Measurements from ENCODE around the gene ITGB2.

Gene ITGB2

DNA sequence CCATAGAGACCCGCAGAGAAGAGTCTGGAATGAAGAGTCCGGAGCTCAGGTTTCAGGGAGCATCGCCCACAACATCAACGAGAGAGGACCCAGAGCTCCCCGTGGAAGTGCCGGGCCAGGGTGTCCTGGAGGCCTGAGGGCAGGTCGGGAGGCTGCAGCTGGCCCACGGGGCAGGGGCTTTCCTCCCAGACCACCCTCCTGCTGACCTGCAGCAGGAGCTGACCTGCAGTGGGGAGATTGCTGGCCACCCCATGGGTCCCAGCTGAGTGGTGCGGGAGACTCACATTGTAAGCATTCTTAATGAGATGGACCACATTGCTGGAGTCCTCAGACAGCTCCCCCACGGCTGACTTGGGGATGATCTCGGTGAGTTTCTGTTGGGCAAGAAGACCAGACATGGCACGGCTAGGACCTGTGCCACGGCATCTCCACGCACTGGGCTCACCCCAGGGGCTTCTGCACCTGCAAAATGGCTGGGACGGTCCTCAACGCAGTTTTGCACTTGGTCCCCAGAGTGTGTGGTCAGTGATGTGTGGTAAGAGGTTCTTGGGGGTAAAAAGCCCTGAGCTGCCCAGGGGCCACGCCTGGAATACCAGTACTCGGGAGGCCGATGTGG, 25.9 kb downstream of the ITGB2 start:
- no peak for DNase-seq

DNA sequence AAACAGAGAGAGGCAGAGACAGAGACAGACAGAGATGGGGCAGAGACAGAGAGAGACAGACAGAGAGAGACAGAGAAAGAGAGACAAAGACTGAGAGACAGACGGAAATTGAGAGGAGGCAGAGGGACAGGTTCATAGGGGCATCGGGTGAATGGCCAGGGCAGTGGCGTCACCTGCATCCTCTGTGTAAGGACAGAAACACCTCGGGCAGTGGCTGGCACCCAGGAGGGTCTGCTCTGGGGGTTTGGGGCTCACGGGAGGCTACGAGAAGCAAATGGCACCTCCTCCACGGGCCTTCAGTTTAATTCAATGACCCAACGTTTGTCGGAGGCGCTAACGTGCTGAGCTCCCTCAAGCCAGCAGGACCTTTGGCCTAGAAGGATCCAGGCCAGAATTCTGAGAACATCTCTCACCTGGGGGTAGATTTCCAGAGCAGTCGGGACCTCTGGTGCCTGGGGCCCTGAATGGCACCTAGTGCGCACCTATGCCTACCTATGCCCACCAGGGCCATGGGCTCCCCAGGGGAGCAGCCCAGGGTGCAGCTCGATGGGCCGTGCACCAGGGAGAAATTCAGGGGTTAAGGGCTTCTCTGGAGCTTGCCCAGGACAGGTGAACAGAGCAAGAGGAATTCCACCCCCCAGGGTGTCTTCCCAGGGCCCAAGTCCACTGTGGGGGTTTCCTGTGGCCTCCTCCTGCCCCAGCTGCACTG, 26.6 kb downstream of the ITGB2 start:
- no peak for DNase-seq

DNA sequence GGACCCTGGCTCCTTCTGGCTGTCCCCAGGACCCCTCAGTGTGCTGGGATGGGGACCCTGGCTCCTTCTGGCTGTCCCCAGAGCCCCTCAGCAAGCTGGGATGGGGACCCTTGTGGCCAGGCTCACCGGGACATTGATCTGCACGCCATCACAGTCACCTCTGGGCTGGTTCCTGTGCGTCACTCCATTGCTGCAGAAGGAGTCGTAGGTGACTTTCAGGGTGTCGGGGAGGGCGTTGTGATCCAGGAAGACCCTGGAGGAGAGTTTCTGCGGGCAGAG, 27.5 kb downstream of the ITGB2 start:
- DNase-seq = no peak

DNA sequence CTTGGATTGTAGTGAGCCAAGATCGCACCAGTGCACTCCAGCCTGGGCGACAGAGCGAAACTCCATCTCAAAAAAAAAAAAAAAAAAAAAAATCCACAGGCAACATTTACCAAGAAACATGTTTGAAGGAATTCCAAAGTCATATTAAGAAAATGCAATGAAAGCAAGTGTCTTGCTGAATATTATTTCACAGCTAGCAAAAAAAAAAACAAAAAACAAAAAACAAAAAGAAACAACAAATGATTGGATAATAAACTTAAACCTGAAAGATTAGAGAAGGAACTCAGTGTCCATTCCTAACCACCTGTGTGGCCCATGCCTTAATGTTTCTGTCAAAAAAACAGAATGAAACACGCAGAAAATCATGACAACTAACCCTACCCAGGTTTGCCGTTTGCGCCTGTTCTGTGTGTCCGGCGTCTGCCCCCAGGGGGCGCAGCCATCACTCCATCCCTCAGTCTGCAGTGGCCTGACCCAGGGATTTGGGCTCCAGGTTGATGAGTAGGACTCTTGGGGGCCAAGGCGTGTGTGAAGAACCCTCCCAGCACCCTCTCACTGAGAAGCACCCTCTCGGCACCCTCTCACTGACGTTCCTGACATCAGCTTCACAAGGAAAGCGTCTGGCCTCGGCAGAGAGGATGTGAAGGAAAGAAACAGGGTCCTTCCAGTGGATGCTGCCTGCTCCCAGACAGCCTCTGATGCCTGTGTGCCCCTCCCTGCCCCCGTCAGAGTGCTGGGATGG, 28.0 kb downstream of the ITGB2 start:
- DNase-seq = peak; percentile 89

DNA sequence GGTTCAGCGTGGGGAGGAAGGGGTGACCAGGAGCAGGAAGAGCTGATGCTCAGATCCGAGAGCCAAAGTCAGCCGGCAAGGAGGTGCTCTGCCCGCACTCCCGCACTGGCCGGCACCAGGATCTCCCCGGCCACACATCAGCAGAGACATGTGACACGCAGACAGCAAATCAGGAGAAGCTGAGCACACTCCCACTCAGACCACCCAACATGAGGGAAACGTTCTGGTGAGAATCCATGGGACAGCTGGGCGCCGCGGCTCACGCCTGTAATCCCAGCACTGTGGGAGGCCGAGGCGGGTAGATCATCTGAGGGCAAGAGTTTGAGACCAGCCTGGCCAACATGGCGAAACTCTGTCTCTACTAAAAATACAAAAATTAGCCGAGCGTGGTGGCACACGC, 28.6 kb downstream of the ITGB2 start:
- no peak for DNase-seq

DNA sequence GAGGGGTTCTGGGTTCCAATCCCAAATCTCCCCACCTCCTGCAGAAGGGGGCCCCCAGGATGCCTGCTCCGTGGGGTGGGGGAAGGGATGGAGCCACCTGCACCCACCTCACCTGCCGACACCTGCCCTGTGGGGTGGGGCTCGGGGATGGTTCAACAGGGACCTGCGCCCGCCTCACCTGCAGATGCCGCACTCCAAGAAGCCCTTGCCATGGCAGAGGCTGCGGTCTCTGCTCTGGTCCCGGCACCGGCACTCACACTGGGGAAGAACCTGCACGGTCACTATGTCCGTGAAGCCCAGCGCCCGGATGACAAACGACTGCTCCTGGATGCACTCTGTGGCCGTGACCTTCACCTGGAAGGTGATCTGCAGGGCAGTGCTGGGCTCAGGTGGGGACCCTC, 29.1 kb downstream of the ITGB2 start:
- no peak for DNase-seq

DNA sequence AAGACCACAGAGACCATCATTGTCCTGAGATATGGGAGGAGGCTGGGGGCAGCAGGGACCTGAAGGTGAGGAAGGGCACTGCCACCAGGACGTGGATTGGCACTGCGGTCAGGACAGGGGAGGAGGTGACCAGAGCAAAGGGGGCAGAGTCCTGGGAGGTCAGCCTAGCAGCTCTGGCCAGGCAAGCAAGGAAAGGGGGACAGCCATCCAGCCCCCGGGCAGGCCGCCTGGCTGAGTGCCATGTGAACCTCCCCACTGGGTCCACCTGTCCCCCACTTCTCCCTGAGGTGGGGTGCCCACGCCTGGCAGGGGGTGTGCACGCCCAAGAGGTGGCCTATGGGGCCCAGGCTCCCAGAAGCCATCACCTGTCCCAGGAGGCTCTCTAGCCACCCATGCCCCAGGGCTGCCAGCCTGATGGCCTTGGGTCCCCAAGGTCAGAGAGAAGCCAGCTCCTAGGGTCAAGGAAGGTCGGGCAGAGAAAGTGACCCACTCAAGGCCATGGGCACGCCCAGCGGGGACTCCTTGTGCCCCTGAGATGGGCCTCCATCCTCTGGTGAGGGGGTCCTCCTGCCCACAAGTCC, 29.6 kb downstream of the ITGB2 start:
- DNase-seq = no peak

DNA sequence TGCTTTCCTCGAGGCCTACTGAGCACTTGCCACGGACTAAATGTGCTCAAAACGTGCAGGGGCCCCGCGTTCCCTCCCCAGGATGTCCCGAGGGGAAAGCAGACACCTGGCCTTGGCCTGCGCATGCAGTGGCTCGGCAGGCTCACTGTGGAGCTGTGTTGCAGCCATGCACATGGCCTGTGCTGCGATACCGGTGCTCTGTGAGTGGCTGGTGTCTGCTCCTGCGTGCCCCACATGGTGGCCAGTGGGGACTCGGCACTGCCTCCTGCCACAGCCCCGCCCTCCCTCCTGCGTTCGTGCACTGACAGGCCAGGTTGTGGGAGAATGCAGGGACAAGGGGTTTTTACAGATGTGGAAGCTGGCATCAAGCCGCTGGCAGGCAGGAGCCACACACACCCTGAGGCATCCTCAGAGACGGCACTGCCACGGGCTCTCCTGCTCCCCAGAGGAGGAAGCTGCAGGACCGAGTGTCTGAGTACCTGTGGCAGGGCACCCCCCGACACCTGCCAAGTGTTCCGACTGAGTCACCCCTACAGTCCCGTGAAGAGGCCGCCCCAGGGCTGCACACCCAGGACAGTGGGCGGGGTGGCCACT, 30.3 kb downstream of the ITGB2 start:
- no peak for DNase-seq

DNA sequence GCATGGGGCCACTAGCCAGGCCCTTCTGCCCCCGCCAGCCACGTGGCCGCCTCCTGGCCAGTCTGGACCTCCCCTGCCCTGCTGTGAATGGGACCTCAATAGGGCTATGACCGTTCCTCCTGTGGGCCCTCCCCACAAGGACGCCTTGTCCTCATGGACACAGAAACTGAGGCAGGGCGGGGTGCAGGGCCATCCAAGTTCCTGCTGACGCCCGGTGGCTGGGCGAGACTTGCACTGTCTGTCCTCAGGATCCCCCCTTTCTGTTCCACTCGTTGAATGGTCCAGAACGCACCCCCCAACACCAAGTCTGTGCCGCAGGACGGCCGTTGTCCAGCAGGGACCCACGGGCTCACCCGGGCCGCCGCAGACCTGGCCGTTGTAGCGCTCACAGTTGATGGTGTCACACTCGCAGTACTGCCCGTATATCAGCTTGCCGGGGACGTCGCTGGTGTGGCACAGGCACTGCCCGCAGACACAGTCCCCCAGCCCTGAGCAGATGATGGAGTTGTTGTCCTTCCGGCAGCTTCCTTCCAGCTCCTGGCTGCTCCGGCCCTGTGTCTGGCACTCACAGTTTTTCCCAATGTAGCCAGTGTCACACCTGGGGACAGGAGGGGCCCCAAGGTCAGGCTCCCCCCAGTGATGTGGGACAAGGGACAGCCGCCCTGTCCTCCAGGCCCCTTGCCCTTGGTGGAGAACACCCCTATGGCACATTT, 30.9 kb downstream of the ITGB2 start:
- no peak for DNase-seq

DNA sequence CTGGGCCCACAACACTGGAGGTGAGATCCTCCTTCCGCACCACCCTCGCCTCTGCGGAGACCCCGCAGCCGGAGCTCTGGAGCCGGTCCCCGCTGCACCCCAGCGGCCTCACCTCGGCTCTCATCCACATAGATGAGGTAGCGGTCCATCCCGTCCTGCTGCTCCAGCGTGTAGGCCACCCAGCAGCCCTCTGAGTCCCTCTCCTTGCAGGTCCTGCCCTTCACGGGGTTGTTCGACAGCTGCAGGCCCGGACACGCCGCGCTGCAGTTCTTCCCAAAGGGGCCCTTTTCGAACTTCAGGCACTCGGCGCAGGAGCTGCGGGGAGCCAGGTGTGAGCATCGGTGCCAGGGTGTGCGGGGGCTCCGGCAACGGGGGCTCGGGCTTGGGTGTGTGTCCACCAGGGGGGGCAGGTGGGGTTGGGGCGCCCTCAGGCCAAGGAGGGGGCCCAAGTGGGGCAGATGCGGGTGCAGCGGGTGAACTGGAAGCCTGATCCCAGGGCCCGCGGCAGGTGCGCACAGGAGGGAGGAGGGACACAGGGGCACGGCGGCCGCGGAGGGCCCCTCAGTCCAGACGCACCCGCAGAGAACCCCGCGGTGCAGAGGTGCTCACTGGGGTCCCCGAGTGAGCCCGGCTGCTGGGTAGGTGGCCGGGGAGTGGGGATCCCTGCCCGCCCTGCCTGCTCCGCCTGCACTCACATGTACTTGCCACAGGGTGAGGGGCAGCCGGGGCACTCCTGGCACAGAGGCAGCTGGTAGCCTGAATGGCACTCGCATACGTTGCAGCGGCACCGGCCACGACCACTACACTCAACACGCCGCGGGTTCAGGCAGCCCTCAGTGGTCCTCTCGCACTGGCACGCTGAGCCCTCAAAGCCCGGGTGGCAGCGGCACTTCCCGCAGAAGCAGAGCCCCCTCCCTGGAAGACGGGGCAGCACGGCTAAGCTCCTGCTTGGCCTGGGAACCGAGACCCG, 31.8 kb downstream of the ITGB2 start:
- no peak for DNase-seq

DNA sequence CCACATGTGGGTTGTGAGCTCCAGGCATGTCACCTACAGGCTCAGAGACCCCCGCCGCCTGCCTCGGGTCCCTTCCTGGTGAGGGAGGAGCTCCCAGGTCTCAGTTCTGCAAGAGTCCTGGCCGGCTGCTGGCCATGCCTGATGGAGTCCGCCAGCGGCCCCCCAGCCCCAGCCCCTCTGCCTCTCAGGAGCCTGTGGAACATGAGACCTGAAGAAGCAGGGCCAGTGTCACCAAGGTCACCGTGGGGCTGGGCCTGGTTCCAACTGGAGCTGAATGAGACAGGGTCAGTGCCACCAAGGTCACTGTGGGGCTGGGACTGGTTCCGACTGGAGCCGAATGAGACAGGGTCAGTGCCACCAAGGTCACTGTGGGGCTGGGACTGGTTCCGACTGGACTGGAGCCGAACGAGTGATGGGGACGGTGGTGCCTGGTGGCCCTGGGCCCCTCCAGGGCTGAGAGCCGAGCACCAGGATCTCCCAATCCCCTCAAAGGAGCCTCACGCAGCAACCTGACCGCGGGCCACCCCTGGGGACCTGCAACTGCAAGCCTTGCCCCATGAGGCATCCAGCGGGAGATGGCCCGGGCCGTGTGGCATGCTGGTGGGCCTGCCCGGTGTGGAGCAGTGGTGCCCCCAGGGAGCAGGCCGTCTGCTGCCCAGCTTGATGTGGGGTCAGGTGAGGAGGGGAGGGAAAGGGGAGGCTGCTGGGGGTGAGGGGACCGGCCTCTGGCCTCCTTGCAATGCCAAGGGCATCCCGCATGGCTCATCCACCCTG, 32.7 kb downstream of the ITGB2 start:
- no peak for DNase-seq

DNA sequence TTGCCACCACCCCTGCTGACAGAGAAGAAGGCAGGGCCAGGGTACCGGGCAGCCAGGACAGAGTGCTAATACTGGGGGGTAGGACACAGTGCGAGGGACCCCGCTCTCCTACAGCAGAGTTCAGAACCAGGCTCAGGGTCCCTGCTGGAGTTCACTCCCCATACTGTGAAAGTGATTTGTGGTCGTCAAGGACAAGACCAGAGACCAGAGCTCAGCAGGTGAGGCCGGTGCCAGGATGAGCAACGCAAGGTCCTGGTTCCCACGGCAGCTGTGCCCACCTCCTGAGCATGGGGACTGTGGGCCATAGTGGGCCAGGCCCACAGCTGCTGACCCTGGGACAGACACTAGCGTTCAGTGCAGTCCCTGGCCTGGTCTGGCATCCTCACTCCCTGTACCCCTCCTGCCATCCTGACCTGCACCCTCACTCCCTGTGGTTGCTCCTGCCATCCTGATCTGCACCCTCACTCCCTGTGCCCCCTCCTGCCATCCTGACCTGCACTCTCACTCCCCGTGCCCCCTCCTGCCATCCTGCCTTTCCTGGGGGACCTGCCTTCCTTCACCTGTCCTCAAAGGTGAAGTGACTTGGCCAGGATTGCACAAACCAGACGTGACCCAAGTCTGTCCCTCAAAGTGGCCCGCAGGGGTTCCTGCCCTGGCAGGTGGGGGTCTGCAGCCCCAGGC, 33.4 kb downstream of the ITGB2 start:
- DNase-seq = no peak

DNA sequence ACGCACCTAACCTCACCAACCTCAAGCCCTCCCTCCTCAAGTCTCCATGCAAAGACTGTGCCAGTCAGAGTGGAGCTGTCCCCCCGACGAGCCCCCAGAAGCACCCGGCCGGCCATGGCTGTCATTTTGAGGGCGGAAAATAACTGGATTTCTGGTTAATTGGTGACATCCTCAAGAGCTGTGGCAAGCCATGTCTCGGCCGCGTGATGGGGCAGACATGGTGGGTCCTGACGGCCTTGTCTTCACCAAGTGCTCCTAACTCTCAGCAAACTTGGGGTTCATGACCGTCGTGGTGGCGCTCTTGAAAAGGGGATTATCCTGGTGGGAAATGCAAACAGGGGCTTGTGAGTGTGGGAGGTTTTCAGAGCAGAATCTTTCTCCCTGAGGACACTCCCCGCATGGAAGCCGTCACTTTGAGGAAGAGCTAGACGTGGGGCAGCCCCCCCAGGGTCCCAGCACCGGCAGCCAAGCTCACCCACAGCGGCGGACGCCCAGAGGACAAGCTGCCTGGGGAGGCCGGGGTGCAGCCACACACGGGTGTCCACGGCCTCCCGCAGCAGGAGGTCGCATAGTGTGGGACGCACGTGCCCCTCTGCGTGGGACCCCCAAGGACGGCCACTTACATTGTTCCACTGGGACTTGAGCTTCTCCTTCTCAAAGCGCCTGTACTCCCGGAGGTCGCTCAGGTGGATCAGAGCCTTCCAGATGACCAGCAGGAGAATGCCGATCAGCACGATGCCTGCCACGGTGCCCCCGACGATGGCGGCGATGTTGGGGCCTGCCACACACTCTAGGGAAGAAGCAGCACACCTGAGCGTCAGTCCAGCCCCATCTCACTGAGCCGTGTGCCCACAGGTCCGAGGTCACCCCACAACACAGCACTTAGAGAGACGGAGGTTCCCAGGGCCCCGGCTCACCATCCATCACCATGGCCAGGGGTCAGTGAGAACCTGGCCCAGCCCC, 34.3 kb downstream of the ITGB2 start:
- no peak for DNase-seq

DNA sequence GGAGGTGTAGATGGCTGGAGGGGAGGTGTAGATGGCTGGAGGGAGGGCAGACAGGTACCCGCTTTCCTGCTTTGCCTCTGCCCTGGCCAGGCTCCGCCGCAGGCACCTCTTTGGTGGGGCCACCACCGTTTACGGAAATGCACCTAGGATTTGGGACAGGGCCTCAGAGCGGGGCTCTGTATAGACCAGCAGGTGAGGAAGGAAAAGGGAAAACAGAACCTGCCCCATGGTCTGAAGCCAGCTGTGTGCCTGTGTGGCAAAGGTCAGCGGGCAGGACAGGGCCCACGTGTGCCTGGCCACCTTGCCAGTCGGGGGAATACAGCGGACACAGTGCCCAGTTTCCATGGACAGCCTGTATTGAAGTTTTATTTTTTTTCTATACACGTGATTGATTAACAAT, 35.1 kb downstream of the ITGB2 start:
- no peak for DNase-seq

DNA sequence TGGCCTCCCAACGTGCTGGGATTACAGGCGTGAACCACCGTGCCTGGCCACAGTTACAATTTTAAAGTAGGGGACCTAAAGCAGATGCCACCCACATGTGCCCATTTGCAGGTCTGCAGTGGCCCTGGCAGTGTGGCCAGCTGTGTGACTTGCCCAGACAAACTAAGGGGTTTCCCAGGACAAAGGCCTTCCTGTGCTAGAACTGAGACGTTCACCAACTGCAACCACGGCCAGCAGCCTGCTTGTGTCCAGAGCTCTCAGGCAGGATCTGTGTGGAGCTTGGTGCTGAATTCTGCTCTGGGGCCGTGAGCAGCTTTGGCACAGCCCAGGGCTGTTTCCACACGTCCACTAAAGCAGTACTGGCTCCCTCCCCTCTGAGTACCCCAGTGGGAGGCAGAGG, 36.6 kb downstream of the ITGB2 start:
- no peak for DNase-seq

DNA sequence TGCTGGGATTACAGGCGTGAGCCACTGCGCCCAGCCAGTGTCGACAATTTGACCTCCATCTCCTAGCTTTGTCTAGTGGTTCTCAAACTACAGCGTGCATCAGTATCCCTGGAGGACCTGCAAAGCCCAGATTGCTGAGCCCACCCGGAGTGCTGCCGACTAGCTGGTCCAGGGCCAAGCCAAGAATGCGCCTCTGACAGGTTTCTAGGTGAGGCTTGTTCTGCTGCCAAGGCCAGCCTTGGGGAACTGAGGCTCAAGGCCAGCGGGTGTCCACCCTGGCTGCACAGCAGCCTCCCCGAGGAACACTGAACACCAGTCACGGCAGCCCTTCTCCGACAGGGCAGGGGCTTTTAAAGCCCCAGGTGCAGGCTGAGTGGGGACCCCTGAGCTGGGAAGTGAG, 37.4 kb downstream of the ITGB2 start:
- DNase-seq = no peak

DNA sequence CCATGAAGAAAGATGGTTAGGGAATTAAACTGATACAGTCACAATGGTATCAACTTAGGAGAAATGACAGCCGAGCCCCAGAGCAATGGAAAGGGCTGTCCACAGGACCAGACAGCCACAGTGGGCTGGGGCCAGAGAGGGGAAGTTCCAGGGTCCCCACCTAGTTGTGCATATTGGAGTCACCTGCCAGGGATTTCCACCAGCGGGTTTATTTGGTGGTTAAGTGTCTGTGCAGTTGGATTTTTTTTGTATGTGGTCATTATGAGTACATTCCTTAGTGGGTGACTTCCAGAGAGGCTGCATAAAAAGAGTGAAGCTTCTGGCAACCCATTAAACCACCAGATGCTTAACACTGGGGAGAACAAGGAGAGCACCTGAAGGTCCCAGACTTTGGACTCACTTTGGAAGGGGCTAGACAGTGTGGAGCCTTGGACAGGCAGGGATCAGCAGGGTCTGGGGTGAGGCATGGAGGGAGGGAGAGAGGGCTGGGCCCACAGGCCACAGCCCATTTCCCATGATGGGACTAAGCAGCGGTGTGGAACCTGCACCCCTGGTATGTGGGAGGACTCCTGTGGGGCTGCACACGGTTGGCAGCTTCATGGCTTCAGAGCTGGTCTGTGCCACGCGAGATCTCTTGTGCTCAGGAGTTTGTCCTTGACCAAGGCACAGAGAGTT, 39.4 kb downstream of the ITGB2 start:
- DNase-seq = no peak

DNA sequence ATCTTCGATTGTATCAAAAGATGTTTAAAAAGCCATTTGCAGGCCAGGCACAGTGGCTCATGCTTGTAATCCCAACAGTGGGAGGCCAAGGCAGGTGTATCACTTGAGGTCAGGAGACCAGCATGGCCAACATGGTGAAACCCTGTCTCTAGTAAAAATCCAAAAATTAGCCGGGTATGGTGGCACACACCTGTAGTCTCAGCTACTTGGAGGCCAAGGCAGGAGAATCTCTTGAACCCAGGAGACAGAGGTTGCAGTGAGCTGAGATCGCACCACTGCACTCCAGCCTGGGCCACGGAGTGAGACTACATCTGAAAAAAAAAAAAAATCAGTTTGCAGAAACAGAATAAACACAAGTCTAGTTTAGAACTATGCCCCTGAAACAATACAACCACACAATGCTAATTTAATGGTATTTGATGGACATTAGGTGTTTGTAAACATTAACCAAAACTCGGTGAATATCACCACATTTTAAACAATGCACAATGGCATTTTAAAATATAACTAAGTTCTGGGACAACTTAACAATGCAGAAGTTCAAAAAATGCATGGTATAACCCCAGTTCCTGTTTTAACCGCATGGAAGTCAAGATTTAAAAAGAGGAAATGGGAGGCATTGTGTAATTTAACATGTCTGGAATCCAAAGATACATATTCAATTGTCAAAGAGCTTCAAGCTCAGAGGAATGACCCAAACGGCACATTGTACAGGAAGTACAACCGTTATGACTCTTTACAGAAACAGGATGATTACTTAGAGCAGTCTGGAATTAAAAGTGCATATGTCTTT, 40.1 kb downstream of the ITGB2 start:
- DNase-seq = no peak
